GM18870 (cell line): ENCODE results near the gene PPP2R1B.
A peak's percentile ranks its signal among the peaks of the same experiment; 100 is the strongest.

Source experiments
- ATAC-seq: cut with Tn5 transposase; IDR thresholded peaks from one replicate; pipeline ENCODE4 v1.9.1; 2021; ENCODE audit warnings: moderate library complexity; ENCODE audit not compliant: unreplicated experiment

PPP2R1B gene

DNA sequence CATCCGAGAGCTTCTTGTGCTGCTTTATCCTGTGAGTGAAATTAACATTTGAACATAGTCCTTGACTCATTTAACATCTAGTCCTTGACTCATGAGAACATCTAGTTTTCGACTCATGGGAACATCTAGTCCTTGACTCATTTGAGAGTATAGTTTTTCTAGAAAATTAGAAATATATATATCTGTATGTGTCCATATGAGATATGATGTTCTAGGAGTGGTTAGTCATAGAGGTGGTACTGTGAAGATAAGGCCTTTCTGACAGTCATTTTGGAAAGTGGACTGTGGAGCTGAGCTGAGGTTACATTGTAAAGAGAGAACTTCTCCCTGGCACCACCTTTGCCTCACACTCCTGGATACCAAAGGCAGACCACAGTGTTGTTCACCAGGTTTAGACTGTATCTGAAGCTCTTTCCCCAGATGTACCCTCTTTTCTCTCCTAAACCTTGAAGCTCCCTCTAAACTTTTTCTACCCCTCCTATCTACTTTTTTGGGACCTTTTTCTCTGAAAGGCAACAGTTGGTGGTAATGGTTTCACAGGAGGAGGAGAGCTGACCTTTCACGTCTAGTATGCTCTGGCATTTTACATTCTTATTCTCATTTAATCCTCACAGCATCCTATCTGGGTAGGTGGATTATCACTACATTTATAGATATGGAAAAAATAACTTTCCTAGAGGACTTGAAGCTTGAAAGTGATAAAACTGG lies 67.2 kb downstream of the PPP2R1B start:
- no peak for ATAC-seq

DNA sequence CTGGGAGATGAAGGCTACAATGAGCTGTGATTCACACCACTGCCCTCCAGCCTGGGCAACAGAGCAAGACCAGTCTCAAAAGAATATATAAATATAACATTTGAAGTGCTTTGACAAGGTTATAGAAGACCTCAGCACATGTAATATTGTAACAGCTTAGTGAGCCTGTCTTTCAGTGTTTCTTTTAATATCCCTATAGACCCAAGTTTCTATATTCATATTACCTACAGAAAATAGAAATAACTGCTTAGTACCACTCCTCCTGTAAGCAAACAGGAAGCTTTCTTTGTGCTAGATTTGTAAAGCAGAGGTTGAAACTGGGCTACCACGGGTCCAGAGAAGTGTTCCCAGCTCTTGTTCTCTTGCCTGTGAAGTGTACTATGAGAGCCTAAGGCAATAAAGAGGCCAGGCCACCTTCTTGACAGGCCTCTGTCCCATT lies 68.2 kb downstream of the PPP2R1B start:
- ATAC-seq: peak; percentile 49

DNA sequence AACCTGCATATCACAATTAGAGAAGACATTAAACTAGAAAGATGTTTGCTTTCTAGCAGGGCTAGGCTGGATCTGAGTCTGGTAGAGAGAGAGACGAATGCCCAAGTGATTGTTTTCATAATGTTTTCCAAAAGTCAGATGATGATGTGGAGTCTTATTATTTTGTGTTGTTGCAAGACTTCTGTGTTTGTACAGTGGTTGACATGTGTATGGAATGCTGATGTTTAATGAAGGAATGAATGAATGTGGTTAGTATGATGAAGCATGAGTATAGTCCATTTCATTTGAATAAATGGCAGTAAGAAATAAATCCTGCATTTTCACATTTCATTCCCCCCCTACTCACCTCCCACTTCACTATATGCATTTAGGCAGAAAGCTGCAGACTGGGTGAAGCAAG lies 69.6 kb downstream of the PPP2R1B start:
- ATAC-seq: no peak

DNA sequence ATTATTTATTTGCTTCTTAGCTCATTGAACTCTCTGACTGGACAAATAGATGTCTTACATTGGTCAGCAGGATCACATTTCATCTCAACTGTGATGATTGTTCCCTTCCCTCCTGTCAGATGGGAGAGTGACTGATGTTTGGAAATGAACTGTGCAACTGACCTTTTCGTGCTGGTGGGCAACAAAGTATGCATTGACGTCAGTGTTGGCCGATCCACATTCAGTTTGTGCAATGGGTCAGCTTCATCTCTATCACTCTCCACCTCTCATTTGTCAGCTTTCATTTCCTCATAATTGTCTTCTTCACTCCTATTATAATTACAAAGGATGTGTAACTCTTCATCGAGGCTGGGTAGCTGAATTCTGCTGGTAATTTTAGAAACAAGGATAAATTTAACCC lies 71.3 kb downstream of the PPP2R1B start:
- ATAC-seq: no peak

DNA sequence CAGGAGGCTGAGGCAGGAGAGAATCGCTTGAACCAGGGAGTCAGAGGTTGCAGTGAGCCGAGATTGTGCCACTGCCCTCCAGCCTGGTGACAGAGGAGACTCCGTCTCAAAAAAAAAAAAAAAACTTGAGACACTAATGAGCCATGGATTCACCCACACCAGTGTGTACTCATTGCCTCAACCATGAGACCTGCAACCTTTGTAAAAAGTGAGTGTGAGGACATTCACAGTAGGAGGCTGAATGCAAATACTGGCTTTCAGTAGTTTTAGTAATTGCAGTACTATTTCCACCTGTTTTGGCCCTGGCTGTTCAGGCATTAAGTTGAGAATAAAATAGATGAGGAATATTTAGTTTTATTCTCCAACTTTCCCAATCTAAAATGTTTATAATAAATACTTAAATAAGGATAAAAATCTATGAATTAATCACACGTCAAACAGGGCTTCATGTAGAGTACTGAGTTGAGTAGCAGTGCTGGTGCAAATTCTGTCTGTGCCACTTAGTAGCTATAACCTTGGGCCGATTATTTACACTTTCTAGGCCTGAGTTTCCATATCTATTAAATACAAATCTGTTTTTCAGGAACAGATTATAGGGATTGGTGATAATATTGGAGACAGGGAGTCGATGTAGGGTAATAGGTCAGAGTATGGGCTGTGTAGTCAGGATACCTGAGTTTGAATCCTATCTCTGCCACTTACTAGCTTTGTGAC lies 72.8 kb downstream of the PPP2R1B start:
- no peak for ATAC-seq

DNA sequence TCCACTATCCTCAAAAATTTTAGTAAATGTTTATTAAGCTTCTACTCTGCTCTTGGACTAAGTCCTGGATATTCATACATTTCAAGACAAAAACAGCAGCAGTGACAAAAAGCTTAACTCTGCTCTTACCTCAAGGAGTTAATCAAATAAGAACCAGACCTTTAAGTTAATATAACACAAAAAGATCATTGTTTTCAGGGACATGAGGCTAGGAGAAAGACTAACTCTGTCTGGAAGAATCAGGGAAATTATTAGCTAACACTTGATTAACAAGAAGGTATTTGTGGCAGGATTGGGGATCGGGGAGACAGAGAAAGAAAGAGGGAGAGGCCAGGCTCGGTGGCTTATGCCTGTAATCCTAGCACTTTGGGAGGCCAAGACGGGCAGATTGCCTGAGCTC lies 74.4 kb downstream of the PPP2R1B start:
- no peak for ATAC-seq

DNA sequence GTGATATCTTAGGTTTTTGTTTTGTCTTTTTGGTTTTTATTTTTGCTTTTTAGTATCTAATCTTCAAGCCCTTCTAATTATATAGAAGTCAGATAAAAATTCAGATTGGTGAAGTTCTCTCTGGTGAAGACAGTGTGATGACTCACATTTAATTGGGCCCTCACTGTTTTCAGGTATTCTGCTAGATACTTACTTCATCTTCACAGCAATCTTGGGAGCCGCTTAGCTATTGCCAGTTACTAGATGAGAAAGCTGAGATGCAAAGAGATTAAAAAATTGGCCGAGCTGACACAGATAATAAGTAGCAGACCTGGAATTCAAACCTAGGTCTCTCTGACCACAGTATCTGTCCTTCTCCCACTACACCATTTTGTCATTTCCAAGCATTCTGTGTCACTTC lies 75.0 kb downstream of the PPP2R1B start:
- no peak for ATAC-seq

DNA sequence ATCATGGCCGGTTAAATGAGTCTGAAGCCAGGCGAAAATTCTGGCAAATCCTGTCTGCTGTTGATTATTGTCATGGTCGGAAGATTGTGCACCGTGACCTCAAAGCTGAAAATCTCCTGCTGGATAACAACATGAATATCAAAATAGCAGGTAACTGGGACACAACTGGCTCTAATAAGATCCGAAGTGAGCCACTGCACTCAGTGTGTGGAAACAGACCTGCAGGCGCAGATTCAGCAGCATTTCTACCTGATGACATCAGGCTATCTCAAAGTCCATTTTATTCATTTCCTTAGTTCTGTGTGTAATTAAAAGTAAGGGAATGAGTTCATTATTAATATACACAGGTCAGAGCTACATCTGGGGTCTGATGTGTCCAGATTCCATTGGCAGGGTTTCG lies 78.2 kb downstream of the PPP2R1B start:
- no peak for ATAC-seq

DNA sequence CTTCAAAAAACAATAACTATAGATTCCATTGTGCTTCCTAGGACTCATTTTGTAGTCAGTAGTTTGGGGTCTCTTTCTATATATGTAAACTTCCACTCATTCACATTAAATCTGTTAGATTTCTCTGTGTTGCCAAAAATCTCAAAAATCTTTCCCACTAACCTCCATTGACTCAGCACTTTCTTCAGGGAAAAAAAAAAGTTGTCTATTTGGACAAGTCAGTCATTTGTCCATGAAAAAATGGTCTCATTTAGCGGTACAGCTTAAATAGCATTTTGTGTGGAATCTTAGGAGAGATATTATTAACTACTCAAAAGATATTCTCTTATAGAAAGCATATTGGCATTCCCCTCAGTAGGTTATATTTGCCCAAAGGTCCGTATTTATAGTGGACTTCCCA lies 81.9 kb downstream of the PPP2R1B start:
- no peak for ATAC-seq

DNA sequence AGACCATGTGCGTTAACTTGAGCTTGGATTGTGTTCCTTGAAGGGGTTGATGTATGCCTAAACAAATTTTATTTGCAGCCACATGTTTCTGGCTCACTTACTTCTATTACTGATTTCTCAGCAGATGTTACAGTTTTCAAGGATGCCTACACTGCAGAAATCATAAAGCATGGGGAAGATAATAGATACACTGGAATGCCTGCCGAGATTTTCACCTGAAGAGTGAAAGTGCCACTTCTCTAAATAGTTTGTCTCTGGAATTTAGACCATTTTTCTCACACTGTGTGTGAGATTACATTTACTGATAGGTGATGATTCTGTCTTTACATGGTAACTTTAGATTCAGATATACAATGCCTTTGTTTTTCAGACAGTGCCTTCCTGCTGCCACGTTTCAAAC lies 82.4 kb downstream of the PPP2R1B start:
- ATAC-seq: no peak

DNA sequence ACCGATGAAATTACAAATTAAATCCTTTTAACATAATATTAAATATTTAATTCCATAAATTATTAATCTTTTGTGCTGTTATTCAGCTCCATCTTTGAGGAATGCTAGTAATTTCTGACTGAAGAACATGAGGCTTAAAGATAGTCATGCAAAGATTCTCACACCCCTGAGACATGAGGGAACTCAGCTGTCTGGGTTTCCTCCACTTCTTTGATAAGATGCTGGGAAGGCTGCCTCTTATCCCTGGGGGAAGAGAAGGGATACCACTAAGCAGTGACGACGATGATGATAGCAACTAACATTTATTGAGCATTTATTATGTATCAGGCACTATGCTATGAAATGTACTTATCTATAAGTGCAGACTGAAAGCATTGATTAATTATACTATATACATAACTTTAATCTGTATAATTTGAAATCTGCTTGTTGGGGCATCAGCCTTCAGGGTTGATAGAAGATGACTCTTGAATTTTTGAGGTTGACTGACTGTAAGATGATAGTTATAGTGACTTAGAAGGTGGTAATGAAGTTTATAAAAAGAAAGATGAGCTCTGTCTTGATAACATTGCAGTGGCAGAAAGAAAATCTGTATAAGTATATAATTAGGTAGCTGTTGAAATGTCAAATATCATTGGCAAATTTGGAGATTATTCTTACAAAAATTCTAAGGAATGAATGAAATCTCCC lies 85.6 kb downstream of the PPP2R1B start:
- no peak for ATAC-seq
